Vagina (tissue), 2 donors: Measurements from ENCODE around the gene TYW1. TPM values are rescaled to one million over a fixed set of nuclear protein-coding genes. Genes with fewer than 3 reads are reported as not detected.
"Not testable (repeated sequence)": the region's sequence is repeated elsewhere in the genome, so short reads cannot be mapped to it uniquely, and the experiment has no call there.

Experiments
- DNase-seq, 2 donors: peaks; one replicate each; pipeline ENCODE4 v3.0.0-alpha.2; 2017; ENCODE audit errors: extremely low spot score in 2 of 2
- H3K27ac ChIP-seq: fragments of 200-600 bp; sonication (generic); one replicate; pipeline ENCODE4 v1.5.1; 2019
- H3K27me3 ChIP-seq: fragments of 200-600 bp; sonication (generic); one replicate; pipeline ENCODE4 v1.5.1; 2019
- H3K36me3 ChIP-seq, 2 donors: fragments of 200-600 bp; sonication (generic); one replicate each; pipeline ENCODE4 v1.5.1; 2017 to 2019
- H3K4me1 ChIP-seq: fragments of 200-600 bp; sonication (generic); one replicate; pipeline ENCODE4 v1.5.1; 2019
- H3K4me3 ChIP-seq, 2 donors: fragments of 200-600 bp; sonication (generic); 1 replicate in 1 of 2; 2 replicates in 1 of 2; pipeline ENCODE4 v1.5.1; 2016 to 2019
- H3K9me3 ChIP-seq: fragments of 200-600 bp; sonication (generic); one replicate; pipeline ENCODE4 v1.5.1; 2019
- CTCF ChIP-seq, 3 experiments: fragments of 450-650 bp in 2 of 3; fragments of 200-600 bp in 1 of 3; sonication (generic) in 1 of 3; IDR thresholded peaks; one replicate each; pipeline ENCODE4 v1.5.1; 2017 to 2019; ENCODE audit warnings: antibody characterized with exemption in 3 of 3, mild to moderate bottlenecking in 2 of 3, moderate library complexity in 2 of 3
- POLR2A ChIP-seq, 2 donors: fragments of 450-650 bp; IDR thresholded peaks; one replicate each; pipeline ENCODE4 v1.6.1; 2017; ENCODE audit warnings: antibody characterized with exemption in 2 of 2, mild to moderate bottlenecking in 2 of 2, moderate library complexity in 2 of 2
- POLR2AphosphoS5 ChIP-seq, 2 donors: sonication (generic); formaldehyde crosslinking; IDR thresholded peaks; one replicate each; pipeline ENCODE4 v1.9.0; 2017; ENCODE audit warnings: antibody characterized with exemption in 2 of 2, mild to moderate bottlenecking in 2 of 2, low read depth in 1 of 2; ENCODE audit not compliant: insufficient read depth in 1 of 2
- intact Hi-C: fragments of 100-400 bp; cut with DNase I; formaldehyde crosslinking; loops from one replicate; pipeline ENCODE4 v1.15.1; 2023
- total RNA-seq: library from RNA; depleted of rRNA; stranded (reverse); fragments of >200 nt; gene quantifications from one replicate; pipeline ENCODE4 v1.2.3, GENCODE V29; 2016

The TYW1 gene
- total RNA-seq, 1 donor from 2014 or later, result 40.8 TPM

GRCh38 chr7:67056683-67057082, 60.0 kb downstream of the TYW1 start:
- TF ChIP-seq POLR2A (IDR thresholded peaks at IDR 0.05) (no peak), CTCF (IDR thresholded peaks at IDR 0.05) (no peak), POLR2AphosphoS5 (IDR thresholded peaks at IDR 0.05; ENCODE audit: insufficient read depth in 1 of 2, low read depth in 1 of 2) (no peak)
- peaks cover 0 to 11% of the 10 kb centered on the region in 2 donors for H3K36me3 ChIP-seq
- intact Hi-C loops, result no loop called here
- no peak for DNase-seq
- H3K27me3 ChIP-seq, result no peaks in the 10 kb centered on the region
- H3K4me3 ChIP-seq, result no peak overlapping the region
- no peaks in the 10 kb centered on the region for H3K4me1 ChIP-seq
- H3K27ac ChIP-seq, result no peak overlapping the region
- no peaks in the 10 kb centered on the region for H3K9me3 ChIP-seq

GRCh38 chr7:67061321-67061720, 64.7 kb downstream of the TYW1 start:
- H3K9me3 ChIP-seq, intact Hi-C loops: not testable (repeated sequence)

GRCh38 chr7:67062802-67063201, 66.2 kb downstream of the TYW1 start:
- H3K9me3 ChIP-seq, H3K4me1 ChIP-seq, H3K27me3 ChIP-seq, H3K4me3 ChIP-seq, DNase-seq, intact Hi-C loops: not testable (repeated sequence)
- peak overlapping the region; percentile 33 for H3K27ac ChIP-seq
- H3K36me3 ChIP-seq, result peaks cover 0 to 17% of the 10 kb centered on the region in 2 donors

More at GRCh38 chr7:67061321-67061720, 64.7 kb downstream of the TYW1 start:
- H3K4me1 ChIP-seq, H3K27ac ChIP-seq, H3K4me3 ChIP-seq, DNase-seq, H3K27me3 ChIP-seq: not testable (repeated sequence)
- peaks cover 0 to 17% of the 10 kb centered on the region in 2 donors for H3K36me3 ChIP-seq

GRCh38 chr7:67066950-67067622, 70.5 kb downstream of the TYW1 start:
- DNase-seq, H3K27me3 ChIP-seq, H3K9me3 ChIP-seq, H3K4me1 ChIP-seq, intact Hi-C loops: not testable (repeated sequence)
- peak overlapping the region; percentile 8 for H3K4me3 ChIP-seq
- peaks cover 0 to 18% of the 10 kb centered on the region in 2 donors for H3K36me3 ChIP-seq
- H3K27ac ChIP-seq, result peak overlapping the region; percentile 72
- TF ChIP-seq POLR2AphosphoS5 (IDR thresholded peaks at IDR 0.05; ENCODE audit: insufficient read depth in 1 of 2, low read depth in 1 of 2), result peak in 1 of 2 donors; percentile 65

- H3K9me3 ChIP-seq, H3K4me1 ChIP-seq, H3K27ac ChIP-seq, intact Hi-C loops, H3K4me3 ChIP-seq, DNase-seq, H3K27me3 ChIP-seq: not testable (repeated sequence)
- H3K36me3 ChIP-seq, result peaks cover 0 to 15% of the 10 kb centered on the region in 2 donors
Measured at GRCh38 chr7:67076120-67076519, 79.5 kb downstream of the TYW1 start.

GRCh38 chr7:67082880-67083279, 86.2 kb downstream of the TYW1 start:
- DNase-seq, H3K27me3 ChIP-seq, H3K27ac ChIP-seq, H3K9me3 ChIP-seq, H3K4me3 ChIP-seq, H3K4me1 ChIP-seq, intact Hi-C loops: not testable (repeated sequence)
- H3K36me3 ChIP-seq, result peaks cover 0 to 14% of the 10 kb centered on the region in 2 donors

GRCh38 chr7:67089261-67089660, 92.6 kb downstream of the TYW1 start:
- H3K9me3 ChIP-seq, H3K36me3 ChIP-seq, H3K4me1 ChIP-seq, H3K27ac ChIP-seq, intact Hi-C loops, H3K4me3 ChIP-seq, H3K27me3 ChIP-seq, DNase-seq: not testable (repeated sequence)

- H3K4me3 ChIP-seq, H3K36me3 ChIP-seq, H3K27ac ChIP-seq, DNase-seq, intact Hi-C loops, H3K27me3 ChIP-seq, H3K4me1 ChIP-seq, H3K9me3 ChIP-seq: not testable (repeated sequence)
Measured at GRCh38 chr7:67091053-67091452, 94.4 kb downstream of the TYW1 start.

- H3K36me3 ChIP-seq, DNase-seq, H3K27me3 ChIP-seq: not testable (repeated sequence)
Measured at GRCh38 chr7:67098031-67098430, 101.4 kb downstream of the TYW1 start.

GRCh38 chr7:67099406-67099805, 102.8 kb downstream of the TYW1 start:
- H3K36me3 ChIP-seq, H3K27ac ChIP-seq, H3K4me3 ChIP-seq, H3K9me3 ChIP-seq, H3K27me3 ChIP-seq, intact Hi-C loops, DNase-seq, H3K4me1 ChIP-seq: not testable (repeated sequence)

More at GRCh38 chr7:67098031-67098430, 101.4 kb downstream of the TYW1 start:
- H3K27ac ChIP-seq, H3K4me1 ChIP-seq, H3K4me3 ChIP-seq, H3K9me3 ChIP-seq, intact Hi-C loops: not testable (repeated sequence)

GRCh38 chr7:67100038-67100437, 103.4 kb downstream of the TYW1 start:
- H3K4me3 ChIP-seq, intact Hi-C loops, H3K36me3 ChIP-seq, H3K27me3 ChIP-seq, H3K4me1 ChIP-seq, DNase-seq, H3K27ac ChIP-seq, H3K9me3 ChIP-seq: not testable (repeated sequence)
